H1 (cell line): ENCODE results near the gene EFCAB6. TPM values are rescaled to one million over a fixed set of nuclear protein-coding genes. Genes with fewer than 3 reads are reported as not detected.

Experiments used
- CTCF ChIA-PET: fragments of 300-600 bp; sonication (Branson Sonifier 250); formaldehyde crosslinking; loops from one replicate; lab custom pipeline; 2021; ENCODE audit not compliant: partially characterized antibody; lab: Charles Lee
- POLR2A ChIA-PET: fragments of 300-600 bp; sonication (Branson Sonifier 250); formaldehyde crosslinking; loops from one replicate; lab custom pipeline; 2021; ENCODE audit warnings: inconsistent platforms; ENCODE audit not compliant: partially characterized antibody; lab: Charles Lee
- DNase-seq, 2 experiments: peaks; one replicate each; pipeline versions ENCODE4 v3.0.0 to v3.0.0-alpha.2; 2010 to 2022; ENCODE audit warnings: low spot score in 2 of 2, low read depth in 1 of 2, mixed read lengths in 1 of 2
- FAIRE-seq: peaks from 2 replicates; lab custom pipeline; 2011; peaks lifted over from hg19 to GRCh38; lab: Jason Lieb, UNC
- H2AFZ ChIP-seq: 2 replicates; pipeline ENCODE4 v1.8.1; 2012; ENCODE audit warnings: low read length, inconsistent platforms
- H2AK5ac ChIP-seq: 2 replicates; pipeline ENCODE4 v1.6.1; 2013; ENCODE audit warnings: low read depth, low read length
- H2BK120ac ChIP-seq: replicated peaks from 2 replicates; pipeline ENCODE3; 2013; ENCODE audit warnings: low read depth, low read length, inconsistent platforms
- H2BK12ac ChIP-seq: 2 replicates; pipeline ENCODE4 v1.6.1; 2013; ENCODE audit warnings: low read depth, low read length
- H2BK15ac ChIP-seq: 2 replicates; pipeline ENCODE4 v1.6.1; 2013; ENCODE audit warnings: low read length
- H2BK20ac ChIP-seq: 2 replicates; pipeline ENCODE4 v1.6.1; 2013; ENCODE audit warnings: low read length
- H2BK5ac ChIP-seq: 2 replicates; pipeline ENCODE4 v1.6.1; 2013; ENCODE audit warnings: low read depth, low read length
- H3K14ac ChIP-seq: 2 replicates; pipeline ENCODE4 v1.6.1; 2013; ENCODE audit warnings: inconsistent platforms; ENCODE audit not compliant: insufficient read length
- H3K18ac ChIP-seq: 2 replicates; pipeline ENCODE4 v1.6.1; 2013; ENCODE audit warnings: low read length; ENCODE audit errors: extremely low read depth
- H3K23ac ChIP-seq: 2 replicates; pipeline ENCODE4 v1.6.1; 2013; ENCODE audit warnings: inconsistent platforms; ENCODE audit not compliant: insufficient read length
- H3K23me2 ChIP-seq: 2 replicates; pipeline ENCODE4 v1.6.1; 2013; ENCODE audit warnings: low read depth, low read length
- H3K27ac ChIP-seq: 2 replicates; pipeline ENCODE4 v1.6.1; 2011; ENCODE audit warnings: low read depth, low read length, inconsistent platforms
- H3K27me3 ChIP-seq, 4 experiments: replicated peaks in 1 of 4; 1 replicate in 1 of 4; 2 replicates in 3 of 4; pipeline versions ENCODE4 v1.6.1 to v1.8.1; 2011 to 2013; ENCODE audit warnings: low read length in 3 of 4, mild to moderate bottlenecking in 3 of 4, inconsistent platforms in 2 of 4, mixed read lengths in 2 of 4, moderate library complexity in 1 of 4; ENCODE audit not compliant: control insufficient read depth in 3 of 4, insufficient read depth in 3 of 4; ENCODE audit errors: extremely low read depth in 1 of 4
- H3K36me3 ChIP-seq, 4 experiments: 2 replicates each; pipeline versions ENCODE4 v1.6.1 to v1.8.1; 2011 to 2013; ENCODE audit warnings: mild to moderate bottlenecking in 4 of 4, low read length in 3 of 4, moderate library complexity in 2 of 4, control low read depth in 1 of 4, inconsistent platforms in 1 of 4; ENCODE audit not compliant: insufficient read depth in 4 of 4, control insufficient read depth in 2 of 4
- H3K4ac ChIP-seq: replicated peaks from 2 replicates; pipeline ENCODE3; 2013; ENCODE audit warnings: low read length, low read depth, mixed read lengths, inconsistent platforms; ENCODE audit not compliant: insufficient read length
- H3K4me1 ChIP-seq, 4 experiments: replicated peaks in 1 of 4; 1 replicate in 1 of 4; 2 replicates in 3 of 4; pipeline versions ENCODE4 v1.6.1 to v1.8.1; 2011 to 2013; ENCODE audit warnings: low read length in 3 of 4, inconsistent platforms in 2 of 4, mixed read lengths in 1 of 4; ENCODE audit not compliant: insufficient read depth in 4 of 4, control insufficient read depth in 3 of 4
- H3K4me2 ChIP-seq, 2 experiments: 2 replicates each; pipeline versions ENCODE4 v1.6.1 to v1.8.1; 2011 to 2013; ENCODE audit warnings: low read depth in 2 of 2, low read length in 2 of 2, control low read depth in 1 of 2, inconsistent platforms in 1 of 2, mild to moderate bottlenecking in 1 of 2; ENCODE audit not compliant: insufficient read depth in 1 of 2
- H3K4me3 ChIP-seq, 4 experiments: fragments of 200-600, 300-600 bp in 1 of 4; sonication (generic), shearing (Covaris generic), sonication (Bioruptor Twin) in 1 of 4; 2 replicates each; pipeline versions ENCODE4 v1.5.1 to v1.8.1; 2011 to 2016; ENCODE audit warnings: low read length in 4 of 4, low read depth in 3 of 4, control low read depth in 2 of 4, inconsistent platforms in 2 of 4, mild to moderate bottlenecking in 2 of 4, mixed read lengths in 1 of 4, moderate library complexity in 1 of 4; ENCODE audit not compliant: insufficient read depth in 2 of 4; ENCODE audit errors: extremely low read depth in 1 of 4
- H3K56ac ChIP-seq: replicated peaks from 2 replicates; pipeline ENCODE3; 2013; ENCODE audit warnings: low read depth, mild to moderate bottlenecking, mixed read lengths, low read length, inconsistent platforms; ENCODE audit not compliant: insufficient read length
- H3K79me1 ChIP-seq: 2 replicates; pipeline ENCODE4 v1.6.1; 2013; ENCODE audit warnings: low read depth, low read length, control low read depth
- H3K79me2 ChIP-seq, 2 experiments: 2 replicates each; pipeline versions ENCODE4 v1.6.1 to v1.8.1; 2012 to 2013; ENCODE audit warnings: low read length in 2 of 2, mild to moderate bottlenecking in 2 of 2, inconsistent platforms in 1 of 2; ENCODE audit not compliant: insufficient read depth in 2 of 2, control insufficient read depth in 1 of 2
- H3K9ac ChIP-seq, 4 experiments: replicated peaks in 1 of 4; 1 replicate in 1 of 4; 2 replicates in 3 of 4; pipeline versions ENCODE4 v1.6.1 to v1.8.1; 2011 to 2013; ENCODE audit warnings: low read depth in 3 of 4, low read length in 3 of 4, control low read depth in 2 of 4, mild to moderate bottlenecking in 2 of 4, moderate library complexity in 2 of 4, inconsistent platforms in 1 of 4; ENCODE audit errors: extremely low read depth in 1 of 4
- H3K9me3 ChIP-seq, 2 experiments: 2 replicates each; pipeline versions ENCODE4 v1.6.1 to v1.8.1; 2012 to 2013; ENCODE audit warnings: mild to moderate bottlenecking in 2 of 2, moderate library complexity in 2 of 2, control low read depth in 1 of 2, inconsistent platforms in 1 of 2, low read depth in 1 of 2, low read length in 1 of 2, mixed read lengths in 1 of 2; ENCODE audit not compliant: insufficient read depth in 2 of 2
- H4K20me1 ChIP-seq, 2 experiments: replicated peaks in 1 of 2; 2 replicates each; pipeline versions ENCODE3 to v1.8.1; 2011 to 2013; ENCODE audit warnings: inconsistent platforms in 2 of 2, low read length in 2 of 2, mild to moderate bottlenecking in 1 of 2; ENCODE audit not compliant: insufficient read depth in 2 of 2, control insufficient read depth in 1 of 2
- H4K5ac ChIP-seq: 2 replicates; pipeline ENCODE4 v1.6.1; 2013; ENCODE audit warnings: low read length, low read depth, mixed read lengths, inconsistent platforms; ENCODE audit not compliant: insufficient read length
- H4K8ac ChIP-seq: 2 replicates; pipeline ENCODE4 v1.8.0; 2013; ENCODE audit warnings: mild to moderate bottlenecking, moderate library complexity, low read length, inconsistent platforms; ENCODE audit not compliant: insufficient read depth; ENCODE audit errors: extremely low read depth
- H4K91ac ChIP-seq: replicated peaks from 2 replicates; pipeline ENCODE3; 2013; ENCODE audit warnings: low read length, mixed read lengths, inconsistent platforms; ENCODE audit not compliant: insufficient read length
- BRCA1 ChIP-seq: IDR thresholded peaks from 2 replicates; pipeline ENCODE4 v1.6.1; 2012; ENCODE audit warnings: low read depth, low read length, improper control_type of control experiment
- EZH2 ChIP-seq: fragments of 200-600 bp; sonication (generic); IDR thresholded peaks from 2 replicates; pipeline ENCODE4 v1.7.1; 2012; ENCODE audit warnings: low read depth, mild to moderate bottlenecking, moderate library complexity, low read length, inconsistent platforms; ENCODE audit not compliant: severe bottlenecking
- NANOG ChIP-seq: IDR thresholded peaks from 2 replicates; pipeline ENCODE4 v1.6.1; 2011; ENCODE audit warnings: low read length, low read depth, mild to moderate bottlenecking, inconsistent platforms; ENCODE audit not compliant: insufficient read depth, poor library complexity, severe bottlenecking
- RNF2 ChIP-seq: fragments of 200-900, 300-1000 bp; sonication (generic); IDR thresholded peaks from 2 replicates; pipeline ENCODE4 v1.7.1; 2016; ENCODE audit warnings: borderline replicate concordance, low read depth, mild to moderate bottlenecking, antibody characterized with exemption, low read length; ENCODE audit not compliant: poor library complexity, severe bottlenecking; ENCODE audit errors: missing control alignments
- WGBS, 2 experiments: shearing (Covaris generic) in 1 of 2; methylation state at CpG; one replicate each; pipeline versions ENCODE4 v1.1.6 to v1.1.7; 2013 to 2015; ENCODE audit warnings: low lambda C conversion rate in 2 of 2, mixed read lengths in 2 of 2, inconsistent platforms in 1 of 2, low coverage in 1 of 2, missing lambda C conversion rate in 1 of 2; ENCODE audit not compliant: insufficient replicate concordance in 2 of 2, insufficient coverage in 1 of 2, insufficient read length in 1 of 2; ENCODE audit errors: extremely low coverage in 1 of 2, missing lambda C conversion rate in 1 of 2; 5-methylcytosine and 5-hydroxymethylcytosine counted together
- polyA plus RNA-seq, 7 experiments: library from polyadenylated mRNA; depleted of rRNA in 3 of 7; stranded (reverse) in 5 of 7; unstranded in 2 of 7; fragments of >200 nt in 5 of 7; fragments of 200-250 nt in 2 of 7; gene quantifications; 1 replicate in 5 of 7; 2 replicates in 1 of 7; 4 replicates in 1 of 7; pipeline versions ENCODE4 v1.2.1 to v1.2.3, GENCODE V29; 2011 to 2013; ENCODE audit warnings: missing spikeins in 2 of 7, mixed read lengths in 2 of 7
- total RNA-seq: library from RNA; stranded (reverse); fragmentation: NEBNext Ultra II Directional; extraction: Animal tissue kit (Norgen Biotek cat#: 25700); gene quantifications from 2 replicates; pipeline ENCODE4 v1.2.1, GENCODE V29; 2021

The EFCAB6 gene
- total and polyA plus RNA-seq, 2 of the 8 experiments (the other 6 are each of a cell fraction or from before 2014, with no cell fraction given): 0.32 to 1.7 TPM

- no peak overlapping the region for H3K4me3 ChIP-seq
- H3K27ac ChIP-seq: no peak overlapping the region
- H3K9me3 ChIP-seq: no peaks in the 10 kb centered on the region
- no peak overlapping the region for H3K14ac ChIP-seq
- H3K36me3 ChIP-seq: no peaks in the 10 kb centered on the region
- H2BK5ac ChIP-seq: no peak overlapping the region
- no peak overlapping the region for H2AK5ac ChIP-seq
- no peak overlapping the region for H3K4ac ChIP-seq
- H4K20me1 ChIP-seq: no peaks in the 10 kb centered on the region
- no peak overlapping the region for H2BK20ac ChIP-seq
- no peak overlapping the region for H2AFZ ChIP-seq
- no peaks in the 10 kb centered on the region for H3K4me1 ChIP-seq
- no peak overlapping the region for H4K91ac ChIP-seq
- CTCF ChIA-PET: no interaction called here
- H4K8ac ChIP-seq: no peak overlapping the region
- no peak overlapping the region for H2BK120ac ChIP-seq
- POLR2A ChIA-PET: no interaction called here
- no peak overlapping the region for H3K56ac ChIP-seq
- no peak overlapping the region for H3K23ac ChIP-seq
- no peaks in the 10 kb centered on the region for H3K27me3 ChIP-seq
- DNase-seq (no peak), FAIRE-seq (no peak)
- TF ChIP-seq EZH2 (no peak), NANOG (no peak), RNF2 (no peak), BRCA1 (no peak)
- no peak overlapping the region for H3K18ac ChIP-seq
- H3K4me2 ChIP-seq: no peak overlapping the region
- H2BK15ac ChIP-seq: no peak overlapping the region
- no peak overlapping the region for H4K5ac ChIP-seq
- peak overlapping the region in 1 of 4 experiments; percentile 4; a peak in 1 of 7 replicates for H3K9ac ChIP-seq
- no peaks in the 10 kb centered on the region for H3K79me2 ChIP-seq
- 83% methylated on average over 7 of the region's 7 CpGs; no CpG with 5 or more reads in 1 of the 2 experiments for WGBS, 2 experiments
- H2BK12ac ChIP-seq: no peak overlapping the region
- no peaks in the 10 kb centered on the region for H3K23me2 ChIP-seq
- H3K79me1 ChIP-seq: no peaks in the 10 kb centered on the region
These were observed 141.6 kb downstream of the EFCAB6 start for GRCh38 chr22:43670513-43670912.
